ENCODE data around the gene SLC1A1.
"Not testable (repeated sequence)": the region's sequence is repeated elsewhere in the genome, so short reads cannot be mapped to it uniquely, and the experiment has no call there.

The SLC1A1 gene

GRCh38 chr9:4596165-4596922, 106.1 kb downstream of the SLC1A1 start:
- TF ChIP-seq CTCF (IDR thresholded peaks at IDR 0.05; ENCODE audit: low read depth, low read length): no peak
- Histone ChIP-seq H3K27me3 (ENCODE audit: insufficient read depth, low read depth, severe bottlenecking) (no peaks in the 10 kb centered on the region), H3K36me3 (no peaks in the 10 kb centered on the region; the same call in 1 of the 2 replicates), H3K4me3 (ENCODE audit: low read depth, low read length) (no peak overlapping the region), H3K9me3 (ENCODE audit: severe bottlenecking) (no peaks in the 10 kb centered on the region), H3K27ac (no peak overlapping the region)
- DNase-seq: no peak

- H3K27ac ChIP-seq: no peak overlapping the region
- no peaks in the 10 kb centered on the region for H3K27me3 ChIP-seq (ENCODE audit: insufficient read depth, low read depth, severe bottlenecking)
- H3K36me3 ChIP-seq: no peaks in the 10 kb centered on the region; the same call in 1 of the 2 replicates
- no peak for DNase-seq
- TF ChIP-seq CTCF (IDR thresholded peaks at IDR 0.05; ENCODE audit: low read depth, low read length): no peak
- no peaks in the 10 kb centered on the region for H3K9me3 ChIP-seq (ENCODE audit: severe bottlenecking)
- no peak overlapping the region for H3K4me3 ChIP-seq (ENCODE audit: low read depth, low read length)
Observed at GRCh38 chr9:4600368-4600767, 110.1 kb downstream of the SLC1A1 start.

- DNase-seq: no peak
- no peak overlapping the region for H3K27ac ChIP-seq
- TF ChIP-seq CTCF (IDR thresholded peaks at IDR 0.05; ENCODE audit: low read depth, low read length): no peak
- no peaks in the 10 kb centered on the region for H3K9me3 ChIP-seq (ENCODE audit: severe bottlenecking)
- H3K4me3 ChIP-seq (ENCODE audit: low read depth, low read length): no peak overlapping the region
- no peaks in the 10 kb centered on the region for H3K27me3 ChIP-seq (ENCODE audit: insufficient read depth, low read depth, severe bottlenecking)
- no peaks in the 10 kb centered on the region for H3K36me3 ChIP-seq
Observed at GRCh38 chr9:4603830-4604229, 113.6 kb downstream of the SLC1A1 start.

- no peak overlapping the region for H3K27ac ChIP-seq
- H3K9me3 ChIP-seq (ENCODE audit: severe bottlenecking): no peaks in the 10 kb centered on the region
- DNase-seq: peak; percentile 70
- H3K4me3 ChIP-seq (ENCODE audit: low read depth, low read length): no peak overlapping the region
- no peaks in the 10 kb centered on the region for H3K27me3 ChIP-seq (ENCODE audit: insufficient read depth, low read depth, severe bottlenecking)
- no peaks in the 10 kb centered on the region for H3K36me3 ChIP-seq
- TF ChIP-seq CTCF (IDR thresholded peaks at IDR 0.05; ENCODE audit: low read depth, low read length): peak; percentile 44; the same call in 1 of the 2 replicates
Observed at GRCh38 chr9:4604678-4605095, 114.4 kb downstream of the SLC1A1 start.

GRCh38 chr9:4606033-4606432, 115.8 kb downstream of the SLC1A1 start:
- H3K27ac ChIP-seq; H3K27me3 ChIP-seq (ENCODE audit: insufficient read depth, low read depth, severe bottlenecking); H3K36me3 ChIP-seq; H3K4me3 ChIP-seq (ENCODE audit: low read depth, low read length); DNase-seq; H3K9me3 ChIP-seq (ENCODE audit: severe bottlenecking): not testable (repeated sequence)

GRCh38 chr9:4614627-4615026, 124.4 kb downstream of the SLC1A1 start:
- no peaks in the 10 kb centered on the region for H3K36me3 ChIP-seq
- DNase-seq: no peak
- H3K9me3 ChIP-seq (ENCODE audit: severe bottlenecking): no peaks in the 10 kb centered on the region
- H3K27me3 ChIP-seq (ENCODE audit: insufficient read depth, low read depth, severe bottlenecking): no peaks in the 10 kb centered on the region
- H3K4me3 ChIP-seq (ENCODE audit: low read depth, low read length): no peak overlapping the region
- no peak overlapping the region for H3K27ac ChIP-seq
- no peak for TF ChIP-seq CTCF (IDR thresholded peaks at IDR 0.05; ENCODE audit: low read depth, low read length)
